ENCODE measurements around the gene ACER2. TPM values are rescaled to one million over a fixed set of nuclear protein-coding genes. Genes with fewer than 3 reads are reported as not detected.

Gene ACER2
- total RNA-seq, 3 donors from 2014 or later: 5.3 to 11.5 (median 11.1) TPM

GRCh38 chr9:19375538-19375937 lies 33.3 kb upstream of the ACER2 start:
- Histone ChIP-seq H3K9me3 (no peaks in the 10 kb centered on the region), H3K4me1 (ENCODE audit: low read depth) (peaks cover 19% of the 10 kb centered on the region), H3K4me3 (no peak overlapping the region), H3K36me3 (ENCODE audit: low read depth) (peaks cover 5% of the 10 kb centered on the region)
- TF ChIP-seq CTCF (IDR thresholded peaks at IDR 0.05): no peak
- ATAC-seq: no peak
- intact Hi-C loops (cut with DNase I, micrococcal nuclease): no loop called here
- DNase-seq: no peak

GRCh38 chr9:19376931-19377330 lies 31.9 kb upstream of the ACER2 start:
- peaks cover 5% of the 10 kb centered on the region for H3K36me3 ChIP-seq (ENCODE audit: low read depth)
- TF ChIP-seq CTCF (IDR thresholded peaks at IDR 0.05): no peak
- ATAC-seq: no peak
- no peaks in the 10 kb centered on the region for H3K9me3 ChIP-seq
- H3K4me3 ChIP-seq: no peak overlapping the region
- no peak for DNase-seq
- H3K4me1 ChIP-seq (ENCODE audit: low read depth): peaks cover 19% of the 10 kb centered on the region
- intact Hi-C loops (cut with DNase I, micrococcal nuclease): no loop called here

- Histone ChIP-seq H3K36me3 (ENCODE audit: low read depth) (peaks cover 5% of the 10 kb centered on the region), H3K9me3 (no peaks in the 10 kb centered on the region), H3K4me3 (no peak overlapping the region), H3K4me1 (ENCODE audit: low read depth) (peaks cover 19% of the 10 kb centered on the region)
- no peak for TF ChIP-seq CTCF (IDR thresholded peaks at IDR 0.05)
- ATAC-seq: no peak
- intact Hi-C loops (cut with DNase I, micrococcal nuclease): no loop called here
- no peak for DNase-seq
Observed at GRCh38 chr9:19378164-19378563, 30.6 kb upstream of the ACER2 start.

- intact Hi-C loops (cut with DNase I, micrococcal nuclease): no loop called here
- ATAC-seq (no peak), DNase-seq (no peak)
- Histone ChIP-seq H3K4me1 (ENCODE audit: low read depth) (peaks cover 19% of the 10 kb centered on the region), H3K36me3 (ENCODE audit: low read depth) (peaks cover 5% of the 10 kb centered on the region), H3K9me3 (no peaks in the 10 kb centered on the region), H3K4me3 (no peak overlapping the region)
- TF ChIP-seq CTCF (IDR thresholded peaks at IDR 0.05): no peak
Observed at GRCh38 chr9:19378647-19379046, 30.2 kb upstream of the ACER2 start.

GRCh38 chr9:19379283-19379682 lies 29.5 kb upstream of the ACER2 start:
- Histone ChIP-seq H3K9me3 (no peaks in the 10 kb centered on the region), H3K4me3 (peak overlapping the region; percentile 52), H3K36me3 (ENCODE audit: low read depth) (peaks cover 5% of the 10 kb centered on the region), H3K4me1 (ENCODE audit: low read depth) (peaks cover 19% of the 10 kb centered on the region)
- ATAC-seq (no peak), DNase-seq (no peak)
- TF ChIP-seq CTCF (IDR thresholded peaks at IDR 0.05): no peak
- intact Hi-C loops (cut with DNase I, micrococcal nuclease): no loop called here

- Histone ChIP-seq H3K36me3 (ENCODE audit: low read depth) (peaks cover 5% of the 10 kb centered on the region), H3K9me3 (no peaks in the 10 kb centered on the region), H3K4me1 (ENCODE audit: low read depth) (peaks cover 19% of the 10 kb centered on the region), H3K4me3 (peak overlapping the region; percentile 52)
- DNase-seq (peak in 2 of 3 donors; percentile 46 to 70), ATAC-seq (peak; percentile 57)
- no peak for TF ChIP-seq CTCF (IDR thresholded peaks at IDR 0.05)
- intact Hi-C loops (cut with DNase I, micrococcal nuclease): loop anchor here in 1 of 2 donors (5.0 kb wide), 1 partner anchor 78 kb away; no protein-coding TSS in a partner anchor
Observed at GRCh38 chr9:19379697-19380046, 29.1 kb upstream of the ACER2 start.

Data from mucosa of descending colon (tissue), 3 donors.